Esophagus squamous epithelium (tissue), 4 donors: ENCODE results near the gene PCCA.

Experiments
- CTCF ChIP-seq, 6 experiments: fragments of 450-650 bp in 4 of 6; fragments of 200-600 bp in 2 of 6; sonication (generic) in 2 of 6; IDR thresholded peaks; one replicate each; pipeline ENCODE4 v1.5.1; 2016 to 2019; ENCODE audit warnings: antibody characterized with exemption in 6 of 6, mild to moderate bottlenecking in 4 of 6, moderate library complexity in 4 of 6
- POLR2A ChIP-seq, 4 donors: fragments of 450-650 bp; IDR thresholded peaks; one replicate each; pipeline ENCODE4 v1.6.1; 2017; ENCODE audit warnings: antibody characterized with exemption in 4 of 4, mild to moderate bottlenecking in 4 of 4, moderate library complexity in 3 of 4

GRCh38 chr13:100511466-100511865, 422.6 kb downstream of the PCCA start:
- TF ChIP-seq CTCF (IDR thresholded peaks at IDR 0.05) (no peak), POLR2A (IDR thresholded peaks at IDR 0.05) (no peak)
